CD4-positive, alpha-beta memory T cell (primary cell): ENCODE results near the gene PRDM16. TPM values are rescaled to one million over a fixed set of nuclear protein-coding genes. Genes with fewer than 3 reads are reported as not detected.

Source experiments
- CTCF ChIA-PET: fragments of 350-600 bp; sonication (Branson Sonifier 250); formaldehyde crosslinking; loops from one replicate; lab custom pipeline; 2021; ENCODE audit warnings: inconsistent platforms; ENCODE audit not compliant: partially characterized antibody; lab: Charles Lee
- POLR2A ChIA-PET: fragments of 350-600 bp; sonication (Branson Sonifier 250); formaldehyde crosslinking; loops from one replicate; lab custom pipeline; 2021; ENCODE audit not compliant: partially characterized antibody; lab: Charles Lee
- DNase-seq, 5 donors: peaks; one replicate each; pipeline versions ENCODE4 v3.0.0 to v3.0.0-alpha.2; 2020 to 2022; ENCODE audit warnings: mixed read lengths in 1 of 5
- H3K27ac ChIP-seq: one replicate; pipeline ENCODE4 v1.7.0; 2013; ENCODE audit warnings: low read depth, low read length
- H3K27me3 ChIP-seq: 2 replicates; pipeline ENCODE4 v1.7.0; 2013; ENCODE audit warnings: mild to moderate bottlenecking, low read length, moderate library complexity; ENCODE audit not compliant: insufficient read depth
- H3K36me3 ChIP-seq: 2 replicates; pipeline ENCODE4 v1.7.0; 2013; ENCODE audit warnings: mild to moderate bottlenecking, low read length, moderate library complexity; ENCODE audit not compliant: insufficient read depth
- H3K4me1 ChIP-seq: 2 replicates; pipeline ENCODE4 v1.7.0; 2013; ENCODE audit warnings: mild to moderate bottlenecking, low read length, moderate library complexity; ENCODE audit not compliant: insufficient read depth
- H3K4me3 ChIP-seq, 2 donors: one replicate each; pipeline ENCODE4 v1.7.0; 2013; ENCODE audit warnings: low read length in 2 of 2, mild to moderate bottlenecking in 1 of 2
- H3K9me3 ChIP-seq, 2 donors: one replicate each; pipeline ENCODE4 v1.7.0; 2013; ENCODE audit warnings: low read length in 2 of 2, control low read depth in 1 of 2; ENCODE audit not compliant: control insufficient read depth in 1 of 2
- H3K27ac Mint-ChIP-seq, 7 donors: one replicate each; pipeline ENCODE4 v1.8.0; 2020 to 2021; ENCODE audit warnings: mixed read lengths in 7 of 7, mild to moderate bottlenecking in 6 of 7, inconsistent platforms in 3 of 7, moderate library complexity in 3 of 7
- H3K27me3 Mint-ChIP-seq, 2 donors: one replicate each; pipeline ENCODE4 v1.8.0; 2020 to 2021; ENCODE audit warnings: mixed read lengths in 2 of 2
- H3K36me3 Mint-ChIP-seq, 2 donors: one replicate each; pipeline ENCODE4 v1.8.0; 2020 to 2021; ENCODE audit warnings: mixed read lengths in 2 of 2, inconsistent platforms in 1 of 2, mild to moderate bottlenecking in 1 of 2
- H3K4me1 Mint-ChIP-seq, 4 donors: one replicate each; pipeline ENCODE4 v1.8.0; 2020 to 2021; ENCODE audit warnings: mixed read lengths in 4 of 4, mild to moderate bottlenecking in 1 of 4
- H3K4me3 Mint-ChIP-seq, 8 donors: one replicate each; pipeline ENCODE4 v1.8.0; 2020 to 2021; ENCODE audit warnings: mixed read lengths in 8 of 8, mild to moderate bottlenecking in 7 of 8, moderate library complexity in 6 of 8, inconsistent platforms in 3 of 8
- H3K9me3 Mint-ChIP-seq, 8 donors: one replicate each; pipeline ENCODE4 v1.8.0; 2020 to 2021; ENCODE audit warnings: mixed read lengths in 8 of 8, mild to moderate bottlenecking in 5 of 8, inconsistent platforms in 3 of 8, moderate library complexity in 1 of 8
- intact Hi-C: fragments of 100-400 bp; cut with micrococcal nuclease; formaldehyde crosslinking; loops from one replicate; pipeline ENCODE4 v1.15.1; 2023
- polyA plus RNA-seq, 2 donors: library from polyadenylated mRNA; unstranded; fragments of 300-500 nt; fragmentation: Illumina TruSeq; gene quantifications; one replicate each; pipeline ENCODE4 v1.2.3, GENCODE V29; 2021
- total RNA-seq, 2 experiments: library from RNA; stranded (reverse); gene quantifications; one replicate each; pipeline ENCODE4 v1.2.3, GENCODE V29; 2021

Gene PRDM16
- total and polyA plus RNA-seq, 4 experiments from 2014 or later: not detected

GRCh38 chr1:3272321-3273045, 203.5 kb downstream of the PRDM16 start:
- peaks cover 0 to 3% (median 0%) of the 10 kb centered on the region in 8 donors for H3K9me3 Mint-ChIP-seq
- ChIA-PET POLR2A (no interaction called here), CTCF (no interaction called here)
- H3K27ac Mint-ChIP-seq: peak overlapping the region in 1 of 7 donors; percentile 37
- no peaks in the 10 kb centered on the region for H3K36me3 Mint-ChIP-seq
- intact Hi-C loops: no loop called here
- H3K4me3 Mint-ChIP-seq: no peak overlapping the region
- Histone ChIP-seq H3K4me1 (no peaks in the 10 kb centered on the region), H3K27me3 (no peaks in the 10 kb centered on the region), H3K9me3 (no peaks in the 10 kb centered on the region), H3K27ac (no peak overlapping the region), H3K4me3 (no peak overlapping the region), H3K36me3 (no peaks in the 10 kb centered on the region)
- no peak for DNase-seq
- H3K4me1 Mint-ChIP-seq: no peaks in the 10 kb centered on the region
- H3K27me3 Mint-ChIP-seq: peaks cover 0 to 1% of the 10 kb centered on the region in 2 donors

GRCh38 chr1:3273447-3273846, 204.4 kb downstream of the PRDM16 start:
- H3K27ac ChIP-seq: no peak overlapping the region
- ChIA-PET POLR2A (no interaction called here), CTCF (no interaction called here)
- Mint-ChIP-seq H3K4me3 (no peak overlapping the region), H3K4me1 (no peaks in the 10 kb centered on the region), H3K36me3 (no peaks in the 10 kb centered on the region), H3K27me3 (peaks cover 0 to 3% of the 10 kb centered on the region in 2 donors), H3K9me3 (peaks cover 0 to 2% (median 0%) of the 10 kb centered on the region in 8 donors), H3K27ac (no peak overlapping the region)
- H3K4me3 ChIP-seq: no peak overlapping the region
- H3K9me3 ChIP-seq: no peaks in the 10 kb centered on the region
- H3K4me1 ChIP-seq: no peaks in the 10 kb centered on the region
- H3K36me3 ChIP-seq: no peaks in the 10 kb centered on the region
- DNase-seq: no peak
- intact Hi-C loops: no loop called here
- H3K27me3 ChIP-seq: no peaks in the 10 kb centered on the region

GRCh38 chr1:3274972-3275371, 206.0 kb downstream of the PRDM16 start:
- no peaks in the 10 kb centered on the region for H3K36me3 ChIP-seq
- H3K4me3 ChIP-seq: no peak overlapping the region
- ChIA-PET POLR2A (no interaction called here), CTCF (no interaction called here)
- Mint-ChIP-seq H3K4me1 (no peaks in the 10 kb centered on the region), H3K27me3 (peaks cover 0 to 2% of the 10 kb centered on the region in 2 donors), H3K27ac (peak overlapping the region in 1 of 7 donors; percentile 76), H3K36me3 (no peaks in the 10 kb centered on the region), H3K4me3 (no peak overlapping the region), H3K9me3 (peaks cover 0 to 2% (median 0%) of the 10 kb centered on the region in 8 donors)
- no peak for DNase-seq
- H3K4me1 ChIP-seq: no peaks in the 10 kb centered on the region
- H3K9me3 ChIP-seq: no peaks in the 10 kb centered on the region
- no peak overlapping the region for H3K27ac ChIP-seq
- H3K27me3 ChIP-seq: no peaks in the 10 kb centered on the region
- intact Hi-C loops: no loop called here

GRCh38 chr1:3275471-3276340, 206.7 kb downstream of the PRDM16 start:
- ChIA-PET POLR2A (no interaction called here), CTCF (no interaction called here)

GRCh38 chr1:3276341-3276800, 207.4 kb downstream of the PRDM16 start:
- H3K27ac Mint-ChIP-seq: no peak overlapping the region
- H3K4me3 Mint-ChIP-seq: no peak overlapping the region
- Histone ChIP-seq H3K27me3 (no peaks in the 10 kb centered on the region), H3K4me1 (no peaks in the 10 kb centered on the region), H3K9me3 (no peaks in the 10 kb centered on the region), H3K4me3 (no peak overlapping the region), H3K27ac (no peak overlapping the region), H3K36me3 (no peaks in the 10 kb centered on the region)
- H3K27me3 Mint-ChIP-seq: peaks cover 0 to 2% of the 10 kb centered on the region in 2 donors
- DNase-seq: no peak
- ChIA-PET POLR2A (no interaction called here), CTCF (no interaction called here)
- H3K9me3 Mint-ChIP-seq: no peaks in the 10 kb centered on the region
- intact Hi-C loops: no loop called here
- H3K36me3 Mint-ChIP-seq: no peaks in the 10 kb centered on the region
- H3K4me1 Mint-ChIP-seq: no peaks in the 10 kb centered on the region

More at GRCh38 chr1:3275471-3276340, 206.7 kb downstream of the PRDM16 start:
- H3K4me1 Mint-ChIP-seq: no peaks in the 10 kb centered on the region
- no peak overlapping the region for H3K27ac ChIP-seq
- no peaks in the 10 kb centered on the region for H3K27me3 ChIP-seq
- intact Hi-C loops: no loop called here
- H3K4me3 Mint-ChIP-seq: no peak overlapping the region
- no peak for DNase-seq
- no peaks in the 10 kb centered on the region for H3K4me1 ChIP-seq
- peaks cover 0 to 2% of the 10 kb centered on the region in 2 donors for H3K27me3 Mint-ChIP-seq
- H3K9me3 Mint-ChIP-seq: no peaks in the 10 kb centered on the region
- H3K36me3 ChIP-seq: no peaks in the 10 kb centered on the region
- H3K27ac Mint-ChIP-seq: no peak overlapping the region
- no peaks in the 10 kb centered on the region for H3K9me3 ChIP-seq
- no peaks in the 10 kb centered on the region for H3K36me3 Mint-ChIP-seq
- H3K4me3 ChIP-seq: no peak overlapping the region

- Mint-ChIP-seq H3K4me3 (no peak overlapping the region), H3K27me3 (peaks cover 0 to 2% of the 10 kb centered on the region in 2 donors), H3K36me3 (no peaks in the 10 kb centered on the region), H3K27ac (no peak overlapping the region), H3K4me1 (no peaks in the 10 kb centered on the region), H3K9me3 (no peaks in the 10 kb centered on the region)
- ChIA-PET CTCF (no interaction called here), POLR2A (no interaction called here)
- Histone ChIP-seq H3K36me3 (no peaks in the 10 kb centered on the region), H3K9me3 (no peaks in the 10 kb centered on the region), H3K27ac (no peak overlapping the region), H3K27me3 (no peaks in the 10 kb centered on the region), H3K4me3 (no peak overlapping the region), H3K4me1 (no peaks in the 10 kb centered on the region)
- DNase-seq: no peak
- intact Hi-C loops: no loop called here
Observed at GRCh38 chr1:3277011-3277471, 208.0 kb downstream of the PRDM16 start.

- H3K4me3 ChIP-seq: no peak overlapping the region
- DNase-seq: no peak
- H3K4me1 ChIP-seq: no peaks in the 10 kb centered on the region
- POLR2A ChIA-PET: no interaction called here
- H3K27ac Mint-ChIP-seq: no peak overlapping the region
- H3K9me3 Mint-ChIP-seq: no peaks in the 10 kb centered on the region
- H3K27me3 Mint-ChIP-seq: peaks cover 0 to 2% of the 10 kb centered on the region in 2 donors
- H3K36me3 ChIP-seq: no peaks in the 10 kb centered on the region
- H3K27me3 ChIP-seq: no peaks in the 10 kb centered on the region
- H3K27ac ChIP-seq: no peak overlapping the region
- H3K4me1 Mint-ChIP-seq: no peaks in the 10 kb centered on the region
- no peak overlapping the region for H3K4me3 Mint-ChIP-seq
- intact Hi-C loops: no loop called here
- no peaks in the 10 kb centered on the region for H3K9me3 ChIP-seq
- CTCF ChIA-PET: no interaction called here
- H3K36me3 Mint-ChIP-seq: no peaks in the 10 kb centered on the region
Observed at GRCh38 chr1:3277623-3278022, 208.6 kb downstream of the PRDM16 start.
